GM18517 (cell line): Measurements from ENCODE around the gene GRPEL1.
A peak's percentile ranks its signal among the peaks of the same experiment; 100 is the strongest.
"Not testable (repeated sequence)": the region's sequence is repeated elsewhere in the genome, so short reads cannot be mapped to it uniquely, and the experiment has no call there.

Experiments used
- ATAC-seq: cut with Tn5 transposase; IDR thresholded peaks from one replicate; pipeline ENCODE4 v1.9.1; 2021; ENCODE audit warnings: mild to moderate bottlenecking, moderate library complexity; ENCODE audit not compliant: unreplicated experiment

Gene GRPEL1

GRCh38 chr4:7094916-7095315, 27.1 kb upstream of the GRPEL1 start:
- no peak for ATAC-seq

DNA sequence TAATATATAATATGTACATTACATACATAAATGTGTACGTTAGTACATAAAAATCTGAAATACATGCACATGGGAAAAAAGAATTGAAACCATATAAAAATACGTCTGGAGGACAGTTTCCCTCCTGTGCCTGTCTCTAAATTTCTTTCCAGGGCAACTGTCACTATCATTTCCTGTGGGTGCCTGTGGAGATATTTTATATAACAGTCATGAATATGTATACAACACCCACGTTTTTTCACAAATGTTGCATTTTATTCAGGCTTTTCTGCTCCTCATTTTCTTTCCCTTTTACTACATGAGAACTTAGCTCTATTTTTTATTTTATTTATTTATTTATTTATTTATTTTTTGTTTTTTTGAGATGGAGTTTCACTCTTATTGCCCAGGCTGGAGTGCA, 24.2 kb upstream of the GRPEL1 start:
- no peak for ATAC-seq

- no peak for ATAC-seq
Measured at GRCh38 chr4:7089213-7089986, 21.5 kb upstream of the GRPEL1 start.

DNA sequence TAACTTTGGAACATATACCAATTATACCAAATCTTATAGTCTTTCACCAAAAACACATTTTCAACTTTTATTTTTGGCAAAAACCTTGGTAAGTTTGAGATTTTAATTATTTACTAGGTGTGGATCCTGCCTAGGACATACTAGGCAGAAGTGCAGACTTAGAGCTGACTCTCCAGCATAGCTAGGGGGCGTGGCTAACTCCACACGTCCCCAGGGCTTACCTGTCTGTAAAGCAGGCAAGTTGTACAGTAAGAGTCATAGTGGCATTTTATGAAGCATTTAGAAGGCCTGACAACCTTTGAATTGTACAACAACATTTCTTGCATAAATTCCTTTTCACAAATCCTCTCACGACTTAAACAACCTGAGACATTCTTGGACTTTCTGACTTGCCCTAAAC, 19.2 kb upstream of the GRPEL1 start:
- no peak for ATAC-seq

GRCh38 chr4:7086384-7086783, 18.5 kb upstream of the GRPEL1 start:
- ATAC-seq: no peak

DNA sequence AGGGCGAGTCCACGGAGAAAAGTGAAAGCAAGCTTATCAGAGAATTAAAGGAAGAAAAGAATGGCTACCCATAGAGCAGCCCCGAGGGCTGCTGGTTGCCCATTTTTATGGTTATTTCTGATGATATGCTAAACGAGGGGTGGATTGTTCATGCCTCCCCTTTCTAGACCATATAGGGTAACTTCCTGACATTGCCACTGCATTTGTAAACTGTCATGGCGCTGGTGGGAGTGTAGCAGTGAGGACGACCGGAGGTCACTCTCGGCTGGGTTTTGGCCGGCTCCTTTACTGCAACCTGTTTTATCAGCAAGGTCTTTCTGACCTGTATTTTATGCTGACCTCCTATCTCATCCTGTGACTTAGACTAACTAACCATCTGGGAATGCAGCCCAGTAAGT, 16.7 kb upstream of the GRPEL1 start:
- ATAC-seq: not testable (repeated sequence)

GRCh38 chr4:7083597-7084563, 16.0 kb upstream of the GRPEL1 start:
- ATAC-seq: no peak

DNA sequence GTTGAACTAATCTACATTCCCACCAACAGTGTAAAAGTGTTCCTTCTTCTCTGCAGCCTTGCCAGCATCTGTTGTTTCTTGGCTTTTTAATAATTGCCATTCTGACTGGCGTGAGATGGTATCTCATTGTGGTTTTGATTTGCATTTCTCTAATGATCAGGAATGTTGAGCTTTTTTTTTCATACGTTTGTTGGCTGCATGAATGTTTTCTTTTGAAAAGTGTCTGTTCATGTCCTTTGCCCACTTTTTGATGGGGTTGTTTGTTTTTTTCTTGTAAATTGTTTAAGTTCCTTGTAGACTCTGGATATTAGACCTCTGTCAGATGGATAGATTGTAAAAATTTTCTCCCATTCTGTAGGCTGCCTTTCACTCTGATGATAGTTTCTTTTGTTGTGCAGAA, 12.0 kb upstream of the GRPEL1 start:
- ATAC-seq: not testable (repeated sequence)

DNA sequence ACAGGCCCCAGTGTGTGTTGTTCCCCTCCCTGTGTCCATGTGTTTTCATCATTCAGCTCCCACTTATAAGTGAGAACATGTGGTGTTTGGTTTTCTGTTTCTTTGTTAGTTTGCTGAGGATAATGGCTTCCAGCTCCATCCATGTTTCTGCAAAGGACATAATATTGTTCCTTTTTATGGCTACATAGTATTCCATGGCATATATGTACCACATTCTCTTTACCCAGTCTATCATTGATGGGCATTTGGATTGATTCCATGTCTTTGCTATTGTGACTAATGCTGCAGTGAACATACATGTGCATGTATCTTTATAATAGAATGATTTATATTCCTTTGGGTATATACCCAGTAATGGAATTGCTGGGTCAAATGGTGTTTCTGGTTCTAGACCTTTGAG, 11.6 kb upstream of the GRPEL1 start:
- not testable (repeated sequence) for ATAC-seq

DNA sequence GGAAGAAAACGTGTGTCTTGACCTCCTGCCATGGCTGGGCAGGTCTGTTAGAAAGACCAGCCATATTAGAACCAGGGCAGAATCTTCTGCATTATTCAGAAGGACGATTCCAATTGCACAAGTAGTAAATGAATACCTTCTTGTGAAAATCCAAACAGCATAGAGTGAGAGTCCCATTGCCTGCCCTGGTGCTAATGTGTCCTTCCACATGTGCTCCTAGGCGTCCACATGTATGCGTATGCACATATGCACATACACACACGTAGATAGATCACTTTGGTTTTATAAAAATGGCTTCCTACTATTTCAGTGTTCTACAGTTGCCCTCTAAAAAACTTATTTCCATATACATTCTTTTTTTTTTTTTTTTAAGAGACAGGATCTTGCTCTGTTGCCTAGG, 10.2 kb upstream of the GRPEL1 start:
- ATAC-seq: no peak

GRCh38 chr4:7077371-7077770, 9.5 kb upstream of the GRPEL1 start:
- no peak for ATAC-seq

GRCh38 chr4:7076696-7077082, 8.8 kb upstream of the GRPEL1 start:
- ATAC-seq: no peak

- ATAC-seq: no peak
Measured at GRCh38 chr4:7075962-7076695, 8.3 kb upstream of the GRPEL1 start.

DNA sequence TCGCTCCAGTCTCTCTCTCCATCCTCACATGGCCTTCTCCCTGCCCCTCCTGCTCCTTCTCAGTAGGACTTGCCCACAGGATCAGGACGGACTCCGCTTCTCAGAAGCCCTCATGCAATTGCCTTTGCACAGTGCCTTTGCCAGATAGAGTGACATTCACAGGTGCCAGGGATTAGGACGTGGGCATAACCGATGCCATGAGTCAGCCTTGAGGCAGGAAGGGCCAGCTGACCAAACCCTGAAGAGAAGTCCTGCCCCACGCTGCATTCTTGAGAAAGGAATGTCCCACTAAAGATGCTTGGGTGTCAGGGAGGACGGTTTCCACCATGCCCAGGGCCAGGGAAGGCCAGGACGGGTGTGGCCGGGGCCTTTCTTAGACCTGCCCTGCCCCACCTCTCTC, 6.6 kb upstream of the GRPEL1 start:
- no peak for ATAC-seq

- ATAC-seq: no peak
Measured at GRCh38 chr4:7073526-7074390, 5.9 kb upstream of the GRPEL1 start.

DNA sequence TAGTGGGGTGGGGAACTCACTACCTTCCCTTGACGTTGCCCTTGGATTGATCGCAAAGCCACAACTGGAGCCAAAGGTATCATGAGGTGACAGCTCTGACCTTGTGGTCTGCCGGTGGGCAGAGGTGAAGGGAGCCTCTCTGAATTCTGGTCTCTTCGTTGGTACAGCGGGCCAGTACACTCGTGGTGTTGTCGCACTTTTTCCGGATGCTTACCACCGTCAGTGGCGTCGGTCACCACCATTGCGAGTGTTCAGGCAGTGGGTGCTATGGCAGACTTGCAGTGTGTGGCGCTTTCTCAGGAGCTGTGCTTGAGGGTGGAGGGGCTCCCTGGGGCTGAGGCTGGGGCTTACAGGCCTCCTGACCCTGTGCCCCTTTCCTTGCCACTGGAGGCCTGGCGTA, 5.2 kb upstream of the GRPEL1 start:
- no peak for ATAC-seq

DNA sequence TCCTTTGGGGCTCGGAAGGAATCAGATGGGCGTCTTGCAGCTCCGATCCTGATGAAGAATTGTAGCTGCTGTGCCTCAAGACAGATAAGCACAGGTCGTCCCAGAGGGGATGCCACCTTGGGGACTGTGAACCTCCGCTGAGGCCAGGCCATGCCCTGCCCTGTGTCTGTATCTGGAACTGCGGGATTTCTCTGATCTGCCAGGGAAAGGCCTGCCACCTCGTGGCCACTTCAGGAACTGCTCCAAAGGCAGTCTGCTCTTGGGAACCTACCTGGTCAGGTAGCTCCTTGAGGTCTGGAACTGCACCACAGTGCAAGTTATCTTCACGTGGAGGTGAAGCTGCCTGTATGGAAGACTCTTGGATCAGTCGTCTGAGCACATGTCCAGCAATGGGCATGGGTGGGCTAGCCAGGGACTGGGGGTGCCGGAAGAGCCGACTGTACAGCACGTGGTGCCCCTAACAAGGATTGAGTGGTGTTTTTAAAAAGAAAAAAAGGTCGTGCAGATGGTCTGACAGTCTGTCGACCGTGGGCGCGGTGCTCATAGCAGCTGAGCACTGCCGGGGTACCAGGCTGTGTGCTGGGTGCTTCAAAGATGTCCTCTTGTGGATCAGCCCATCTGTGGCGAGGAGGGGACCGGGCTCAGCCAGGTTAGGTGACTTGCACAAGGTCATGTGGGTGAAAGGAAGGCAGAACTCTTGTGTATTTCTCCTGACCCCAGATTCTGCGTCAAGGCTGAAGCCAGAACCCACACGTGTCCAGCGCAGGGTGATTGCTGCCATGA, 3.1 kb upstream of the GRPEL1 start:
- ATAC-seq: peak; percentile 41

DNA sequence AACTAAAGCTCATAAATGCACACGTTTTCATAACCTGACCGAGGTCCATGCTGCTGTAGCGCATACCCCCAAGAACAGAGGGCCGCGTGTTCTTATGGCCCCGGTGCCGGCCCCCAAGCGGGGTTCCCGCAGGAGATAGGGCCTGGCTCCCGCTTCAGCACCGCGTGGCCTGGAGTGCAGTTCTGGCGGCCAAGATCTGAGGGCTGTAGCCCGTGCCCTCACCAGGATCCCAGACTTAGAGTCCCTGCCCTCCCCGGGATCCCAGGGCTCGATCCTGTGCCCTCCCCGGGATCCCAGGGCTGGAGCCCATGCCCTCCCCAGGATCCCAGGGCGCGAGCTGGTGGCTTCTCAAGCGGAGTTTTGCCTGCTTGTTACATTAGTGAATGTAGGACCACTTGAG, 1.0 kb upstream of the GRPEL1 start:
- ATAC-seq: no peak

GRCh38 chr4:7068279-7068842, 497 bp upstream of the GRPEL1 start:
- ATAC-seq: peak; percentile 3
